Measurements from ENCODE around the gene MCTP1.

DNA sequence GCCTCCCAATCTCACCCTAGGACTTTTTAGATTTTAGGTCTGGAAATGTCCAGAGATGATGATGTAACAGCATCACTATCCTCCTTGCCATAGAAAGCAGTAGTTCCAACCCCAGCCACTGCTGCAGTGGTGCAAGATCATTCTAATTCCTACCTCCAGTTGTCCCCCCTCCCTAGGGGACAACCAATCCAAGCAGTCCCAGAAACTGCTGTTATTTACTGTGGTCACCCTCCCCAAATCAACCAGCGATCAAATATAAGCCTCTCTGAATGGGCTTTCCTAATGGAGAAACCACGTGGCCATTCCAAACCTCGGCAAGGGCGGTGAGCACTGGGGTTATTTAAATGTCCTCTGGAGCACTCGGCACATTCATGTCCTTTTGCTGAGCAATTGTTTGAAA is 506.6 kb downstream of the MCTP1 start:
- TF ChIP-seq, protein P1, sequence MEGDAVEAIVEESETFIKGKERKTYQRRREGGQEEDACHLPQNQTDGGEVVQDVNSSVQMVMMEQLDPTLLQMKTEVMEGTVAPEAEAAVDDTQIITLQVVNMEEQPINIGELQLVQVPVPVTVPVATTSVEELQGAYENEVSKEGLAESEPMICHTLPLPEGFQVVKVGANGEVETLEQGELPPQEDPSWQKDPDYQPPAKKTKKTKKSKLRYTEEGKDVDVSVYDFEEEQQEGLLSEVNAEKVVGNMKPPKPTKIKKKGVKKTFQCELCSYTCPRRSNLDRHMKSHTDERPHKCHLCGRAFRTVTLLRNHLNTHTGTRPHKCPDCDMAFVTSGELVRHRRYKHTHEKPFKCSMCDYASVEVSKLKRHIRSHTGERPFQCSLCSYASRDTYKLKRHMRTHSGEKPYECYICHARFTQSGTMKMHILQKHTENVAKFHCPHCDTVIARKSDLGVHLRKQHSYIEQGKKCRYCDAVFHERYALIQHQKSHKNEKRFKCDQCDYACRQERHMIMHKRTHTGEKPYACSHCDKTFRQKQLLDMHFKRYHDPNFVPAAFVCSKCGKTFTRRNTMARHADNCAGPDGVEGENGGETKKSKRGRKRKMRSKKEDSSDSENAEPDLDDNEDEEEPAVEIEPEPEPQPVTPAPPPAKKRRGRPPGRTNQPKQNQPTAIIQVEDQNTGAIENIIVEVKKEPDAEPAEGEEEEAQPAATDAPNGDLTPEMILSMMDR (conservative IDR thresholded peaks at IDR 0.05) = no peak
- no peak for TF ChIP-seq ZFX (IDR thresholded peaks at IDR 0.05)
